Keratinocyte (primary cell): ENCODE data around the gene DACT2.

Source experiments
- CTCF ChIP-seq, 3 experiments: IDR thresholded peaks in 1 of 3; conservative IDR thresholded peaks in 1 of 3; optimal IDR thresholded peaks in 1 of 3; 2 replicates in 2 of 3; 3 replicates in 1 of 3; pipeline versions ENCODE3 to v1.5.1; 2011; ENCODE audit warnings: low read length in 3 of 3, mild to moderate bottlenecking in 3 of 3, moderate library complexity in 2 of 3, control low read depth in 1 of 3, inconsistent platforms in 1 of 3; ENCODE audit not compliant: insufficient read depth in 2 of 3; ENCODE audit errors: extremely low read depth in 1 of 3
- EZH2 ChIP-seq: IDR thresholded peaks from one replicate; pipeline ENCODE4 v1.6.1; 2012; ENCODE audit warnings: inconsistent platforms, mild to moderate bottlenecking, low read length, moderate library complexity

DNA sequence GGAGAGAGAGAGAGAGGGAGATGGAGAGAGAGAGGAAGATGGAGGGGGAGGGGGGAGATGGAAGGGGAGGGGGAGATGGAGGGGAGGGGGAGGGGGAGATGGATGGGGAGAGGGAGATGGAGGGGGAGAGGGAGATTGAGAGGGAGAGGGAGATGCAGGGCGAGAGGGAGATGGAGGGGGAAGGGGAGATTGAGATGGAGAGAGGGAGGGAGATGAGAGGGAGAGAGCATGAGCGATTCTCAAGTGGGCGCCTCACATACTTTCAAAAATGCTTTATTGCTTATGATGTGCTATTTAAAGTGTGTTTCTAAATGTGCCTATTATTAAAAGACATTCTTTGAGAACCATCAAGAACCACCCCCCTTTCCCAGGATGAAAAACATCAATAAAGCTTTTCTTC lies 43.7 kb upstream of the DACT2 start:
- TF ChIP-seq CTCF (optimal IDR thresholded peaks at IDR 0.05 in 1 of 3, IDR thresholded peaks at IDR 0.05 in 1 of 3, conservative IDR thresholded peaks at IDR 0.05 in 1 of 3; ENCODE audit: extremely low read depth in 1 of 3, insufficient read depth in 2 of 3, low read length in 3 of 3): no peak
- TF ChIP-seq EZH2: no peak
